PC-3 (cell line): ENCODE results near the gene TCFL5. TPM values are rescaled to one million over a fixed set of nuclear protein-coding genes. Genes with fewer than 3 reads are reported as not detected.

Experiments
- ATAC-seq: fragments of 200-7000 bp; cut with Tn5 transposase; 2 replicates; pipeline ENCODE4 v1.9.1; 2020; ENCODE audit warnings: mild to moderate bottlenecking, moderate library complexity
- BruUV-seq: library from RNA; stranded (reverse); fragments of 400-500 nt; replicated peaks from 2 replicates; lab custom pipeline; 2021; lab: Mats Ljungman, UMichigan
- CTCF ChIA-PET: fragments of 300-600 bp; sonication (Branson Sonifier 250); formaldehyde crosslinking; loops from one replicate; lab custom pipeline; 2022; ENCODE audit warnings: antibody characterized with exemption; lab: Charles Lee
- POLR2A ChIA-PET: fragments of 300-600 bp; sonication (Branson Sonifier 250); formaldehyde crosslinking; loops from one replicate; lab custom pipeline; 2022; ENCODE audit warnings: antibody characterized with exemption; ENCODE audit not compliant: unreplicated experiment; lab: Charles Lee
- DNase-seq: peaks from one replicate; pipeline ENCODE4 v3.0.0-alpha.2; 2015
- H2AFZ ChIP-seq: fragments of 300-600 bp; sonication (generic); 2 replicates; pipeline ENCODE4 v1.6.0; 2016; ENCODE audit warnings: antibody characterized with exemption, low read length
- H3F3A ChIP-seq: fragments of 300-600 bp; sonication (generic); one replicate; pipeline ENCODE4 v1.6.0; 2017; ENCODE audit warnings: antibody characterized with exemption, low read length, control low read depth, mild to moderate bottlenecking; ENCODE audit not compliant: unreplicated experiment
- H3K27ac ChIP-seq: fragments of 300-600 bp; sonication (generic); 2 replicates; pipeline ENCODE4 v1.5.1; 2016; ENCODE audit warnings: mild to moderate bottlenecking, low read length
- H3K27me3 ChIP-seq: fragments of 300-600 bp; sonication (generic); 2 replicates; pipeline ENCODE4 v1.6.1; 2016; ENCODE audit warnings: low read length, mixed read lengths
- H3K36me3 ChIP-seq: fragments of 300-600 bp; sonication (generic); 2 replicates; pipeline ENCODE4 v1.6.1; 2016; ENCODE audit warnings: low read depth, mixed run types, low read length, mixed read lengths
- H3K4me1 ChIP-seq: fragments of 300-600 bp; sonication (generic); 2 replicates; pipeline ENCODE4 v1.5.1; 2016; ENCODE audit warnings: low read length; ENCODE audit not compliant: insufficient read depth
- H3K4me2 ChIP-seq: fragments of 300-600 bp; sonication (generic); 2 replicates; pipeline ENCODE4 v1.6.0; 2016; ENCODE audit warnings: low read length
- H3K4me3 ChIP-seq: fragments of 300-600 bp; sonication (generic); 2 replicates; pipeline ENCODE4 v1.5.1; 2016; ENCODE audit warnings: mild to moderate bottlenecking, low read length, mixed read lengths
- H3K79me2 ChIP-seq: fragments of 300-600 bp; sonication (generic); 2 replicates; pipeline ENCODE4 v1.6.1; 2017; ENCODE audit warnings: low read length, mixed read lengths
- H3K9ac ChIP-seq: fragments of 300-600 bp; sonication (generic); 2 replicates; pipeline ENCODE4 v1.6.0; 2016; ENCODE audit warnings: mild to moderate bottlenecking, low read length
- H3K9me2 ChIP-seq: fragments of 300-600 bp; sonication (generic); replicated peaks from 2 replicates; pipeline ENCODE4 v1.6.1; 2016; ENCODE audit warnings: mixed run types, low read length, mixed read lengths
- H3K9me3 ChIP-seq: fragments of 300-600 bp; sonication (generic); 2 replicates; pipeline ENCODE4 v1.6.1; 2016; ENCODE audit warnings: low read length, mixed read lengths
- H4K20me1 ChIP-seq: fragments of 300-600 bp; sonication (generic); 2 replicates; pipeline ENCODE4 v1.6.1; 2016; ENCODE audit warnings: low read length, mixed read lengths
- CTCF ChIP-seq: fragments of 300-600 bp; sonication (generic); conservative IDR thresholded peaks from 2 replicates; pipeline ENCODE4 v1.5.1; 2017; ENCODE audit warnings: antibody characterized with exemption, low read depth, mild to moderate bottlenecking, low read length
- EZH2 ChIP-seq: fragments of 300-600 bp; sonication (generic); IDR thresholded peaks from one replicate; pipeline ENCODE4 v1.6.1; 2017; ENCODE audit warnings: antibody characterized with exemption, mild to moderate bottlenecking, low read length; ENCODE audit not compliant: unreplicated experiment
- EZH2phosphoT487 ChIP-seq: fragments of 300-600 bp; sonication (generic); IDR thresholded peaks from 2 replicates; pipeline ENCODE4 v1.6.1; 2018; ENCODE audit warnings: mild to moderate bottlenecking, antibody characterized with exemption, low read length, borderline replicate concordance
- intact Hi-C: fragments of 100-400 bp; cut with micrococcal nuclease; formaldehyde crosslinking; loops from 2 replicates; pipeline ENCODE4 v1.9.0; 2023
- total RNA-seq: library from RNA; depleted of rRNA; stranded (reverse); fragments of >200 nt; gene quantifications from 2 replicates; pipeline ENCODE4 v1.2.3, GENCODE V29; 2014

TCFL5 gene
- total RNA-seq, 1 experiment from 2014 or later = 15.8 TPM

- Histone ChIP-seq H3K4me3 (no peak overlapping the region), H3K9ac (no peak overlapping the region), H3K79me2 (no peaks in the 10 kb centered on the region), H3F3A (no peaks in the 10 kb centered on the region), H3K4me1 (peaks cover 31% of the 10 kb centered on the region), H3K4me2 (no peak overlapping the region), H3K36me3 (peaks cover 9% of the 10 kb centered on the region), H3K27me3 (peaks cover 19% of the 10 kb centered on the region), H2AFZ (no peak overlapping the region), H4K20me1 (no peaks in the 10 kb centered on the region), H3K27ac (no peak overlapping the region), H3K9me3 (no peaks in the 10 kb centered on the region), H3K9me2 (no peaks in the 10 kb centered on the region)
- TSS peak; percentile 14 for BruUV-seq
- DNase-seq = no peak
- POLR2A ChIA-PET = no interaction called here
- intact Hi-C loops = no loop called here
- TF ChIP-seq CTCF (no peak), EZH2 (no peak), EZH2phosphoT487 (no peak)
- CTCF ChIA-PET = interaction anchor here (0.9 kb wide), 1 partner anchor 47 kb away, joined by 6 read pairs; the partner anchor contains the start of gene TCFL5
- ATAC-seq = peak; percentile 1; the same call in 1 of the 2 replicates
Measured at GRCh38 chr20:62814709-62815065, 46.9 kb downstream of the TCFL5 start.

GRCh38 chr20:62814060-62814708 is 47.4 kb downstream of the TCFL5 start:
- TF ChIP-seq EZH2phosphoT487 (no peak), EZH2 (no peak), CTCF (no peak)
- CTCF ChIA-PET = no interaction called here
- POLR2A ChIA-PET = no interaction called here
- Histone ChIP-seq H3K27me3 (peaks cover 19% of the 10 kb centered on the region), H3K79me2 (no peaks in the 10 kb centered on the region), H3F3A (no peaks in the 10 kb centered on the region), H3K9me3 (no peaks in the 10 kb centered on the region), H3K4me2 (no peak overlapping the region), H3K9ac (no peak overlapping the region), H4K20me1 (no peaks in the 10 kb centered on the region), H3K27ac (no peak overlapping the region), H2AFZ (no peak overlapping the region), H3K9me2 (no peaks in the 10 kb centered on the region), H3K36me3 (peaks cover 14% of the 10 kb centered on the region), H3K4me1 (peaks cover 26% of the 10 kb centered on the region), H3K4me3 (no peak overlapping the region)
- BruUV-seq = no TSS peak
- intact Hi-C loops = no loop called here
- DNase-seq (no peak), ATAC-seq (no peak)

GRCh38 chr20:62813588-62813987 is 48.0 kb downstream of the TCFL5 start:
- no peak overlapping the region for H3K9ac ChIP-seq
- no peak overlapping the region for H2AFZ ChIP-seq
- no peaks in the 10 kb centered on the region for H4K20me1 ChIP-seq
- no peaks in the 10 kb centered on the region for H3F3A ChIP-seq
- BruUV-seq = no TSS peak
- ATAC-seq (no peak), DNase-seq (no peak)
- no peak overlapping the region for H3K4me2 ChIP-seq
- H3K79me2 ChIP-seq = no peaks in the 10 kb centered on the region
- no peak for TF ChIP-seq EZH2
- no peak for TF ChIP-seq CTCF
- TF ChIP-seq EZH2phosphoT487 = no peak
- H3K4me1 ChIP-seq = peaks cover 20% of the 10 kb centered on the region; the same call in 1 of the 2 replicates
- H3K4me3 ChIP-seq = no peak overlapping the region
- peaks cover 19% of the 10 kb centered on the region for H3K27me3 ChIP-seq
- H3K9me2 ChIP-seq = no peaks in the 10 kb centered on the region
- POLR2A ChIA-PET = no interaction called here
- no peaks in the 10 kb centered on the region for H3K9me3 ChIP-seq
- peaks cover 17% of the 10 kb centered on the region for H3K36me3 ChIP-seq
- H3K27ac ChIP-seq = no peak overlapping the region
- CTCF ChIA-PET = no interaction called here
- intact Hi-C loops = no loop called here
